ENCODE measurements around the gene ITGB8. TPM values are rescaled to one million over a fixed set of nuclear protein-coding genes. Genes with fewer than 3 reads are reported as not detected.

ITGB8 gene
- total and polyA plus RNA-seq, 2 of the 4 experiments (the other 2 are of a cell fraction), result 2.6 to 10.2 TPM

GRCh38 chr7:20346577-20346976 is 15.9 kb downstream of the ITGB8 start:
- ATAC-seq (ENCODE audit: low read depth) (no peak), DNase-seq (no peak)
- Histone ChIP-seq H4K91ac (ENCODE audit: insufficient read depth, low read depth, low read length) (no peak overlapping the region), H2BK20ac (ENCODE audit: low read depth, low read length) (no peak overlapping the region), H3K18ac (ENCODE audit: low read depth, low read length) (no peak overlapping the region), H3K4me3 (ENCODE audit: insufficient read depth, low read depth, low read length) (no peak overlapping the region), H3K79me1 (ENCODE audit: low read depth in 1 of 2, low read length in 2 of 2) (no peaks in the 10 kb centered on the region), H2BK120ac (ENCODE audit: low read depth, low read length) (no peak overlapping the region), H4K8ac (ENCODE audit: low read depth in 2 of 2, low read length in 2 of 2) (no peak overlapping the region), H4K5ac (ENCODE audit: low read depth, low read length) (no peak overlapping the region), H2AK9ac (replicated peaks; ENCODE audit: low read depth, low read length, poor library complexity) (no peak overlapping the region), H3K14ac (replicated peaks; ENCODE audit: low read depth, low read length) (no peak overlapping the region), H2BK5ac (ENCODE audit: low read depth, low read length, poor library complexity, severe bottlenecking) (no peak overlapping the region), H3K27me3 (ENCODE audit: control insufficient read depth, insufficient read depth, low read length) (no peaks in the 10 kb centered on the region), H3K36me3 (ENCODE audit: control insufficient read depth, insufficient read depth, low read length) (peaks cover 9% of the 10 kb centered on the region), H3K9me3 (ENCODE audit: control insufficient read depth, insufficient read depth, low read length) (no peaks in the 10 kb centered on the region), H2BK15ac (ENCODE audit: low read depth, low read length) (no peak overlapping the region), H3K23ac (ENCODE audit: low read depth, low read length) (no peak overlapping the region), H3K4me2 (ENCODE audit: low read depth, low read length) (no peak overlapping the region), H3K9ac (ENCODE audit: low read depth, low read length) (no peak overlapping the region), H3K9me1 (ENCODE audit: insufficient read depth, low read length) (peaks cover 8% of the 10 kb centered on the region; the same call in 1 of the 2 replicates), H3K27ac (ENCODE audit: insufficient read depth, low read length) (no peak overlapping the region), H2AFZ (replicated peaks; ENCODE audit: low read length, poor library complexity) (no peak overlapping the region), H3K56ac (ENCODE audit: extremely low read depth, insufficient read depth, low read length) (no peak overlapping the region), H2AK5ac (ENCODE audit: low read depth, low read length) (no peak overlapping the region), H3K4me1 (ENCODE audit: control insufficient read depth, insufficient read depth, low read length) (peaks cover 4% of the 10 kb centered on the region; the same call in 1 of the 2 replicates), H4K20me1 (ENCODE audit: insufficient read depth, low read length) (no peaks in the 10 kb centered on the region), H3K4ac (ENCODE audit: low read depth, low read length) (no peak overlapping the region)
- no TSS peak for BruUV-seq (replicated peaks)
- ChIA-PET POLR2A (ENCODE audit: unreplicated experiment) (no interaction called here), CTCF (no interaction called here)
- no CpG with 5 or more reads among the region's 4 CpGs for WGBS, 2 experiments (ENCODE audit: extremely low coverage in 2 of 2, insufficient read length in 1 of 2)
- in situ Hi-C loops (cut with MboI; ENCODE audit: low sequenced_read_pairs), result no loop called here
- TF ChIP-seq RAD21 (IDR thresholded peaks at IDR 0.05; ENCODE audit: low read length) (no peak), POLR2A (IDR thresholded peaks at IDR 0.05; ENCODE audit: low read depth, low read length) (no peak), BHLHE40 (IDR thresholded peaks at IDR 0.05; ENCODE audit: low read depth, low read length) (no peak), MAFK (IDR thresholded peaks at IDR 0.05; ENCODE audit: low read depth, low read length) (no peak), CEBPB (IDR thresholded peaks at IDR 0.05; ENCODE audit: low read depth, low read length) (no peak), CHD1 (IDR thresholded peaks at IDR 0.05; ENCODE audit: low read depth, low read length) (no peak), SMC3 (IDR thresholded peaks at IDR 0.05; ENCODE audit: low read depth, low read length) (no peak), FOS (IDR thresholded peaks at IDR 0.05; ENCODE audit: low read depth, low read length) (no peak), ELK1 (IDR thresholded peaks at IDR 0.05; ENCODE audit: borderline replicate concordance, low read depth, low read length) (no peak), MXI1 (IDR thresholded peaks at IDR 0.05; ENCODE audit: borderline replicate concordance, low read depth, low read length) (no peak), MAZ (IDR thresholded peaks at IDR 0.05; ENCODE audit: borderline replicate concordance, low read depth, low read length) (no peak), NFE2L2 (IDR thresholded peaks at IDR 0.05; ENCODE audit: low read depth, low read length) (no peak), RCOR1 (IDR thresholded peaks at IDR 0.05; ENCODE audit: insufficient replicate concordance, low read length) (no peak), RFX5 (IDR thresholded peaks at IDR 0.05; ENCODE audit: low read depth, low read length) (no peak)
- TF ChIP-seq, protein P1, sequence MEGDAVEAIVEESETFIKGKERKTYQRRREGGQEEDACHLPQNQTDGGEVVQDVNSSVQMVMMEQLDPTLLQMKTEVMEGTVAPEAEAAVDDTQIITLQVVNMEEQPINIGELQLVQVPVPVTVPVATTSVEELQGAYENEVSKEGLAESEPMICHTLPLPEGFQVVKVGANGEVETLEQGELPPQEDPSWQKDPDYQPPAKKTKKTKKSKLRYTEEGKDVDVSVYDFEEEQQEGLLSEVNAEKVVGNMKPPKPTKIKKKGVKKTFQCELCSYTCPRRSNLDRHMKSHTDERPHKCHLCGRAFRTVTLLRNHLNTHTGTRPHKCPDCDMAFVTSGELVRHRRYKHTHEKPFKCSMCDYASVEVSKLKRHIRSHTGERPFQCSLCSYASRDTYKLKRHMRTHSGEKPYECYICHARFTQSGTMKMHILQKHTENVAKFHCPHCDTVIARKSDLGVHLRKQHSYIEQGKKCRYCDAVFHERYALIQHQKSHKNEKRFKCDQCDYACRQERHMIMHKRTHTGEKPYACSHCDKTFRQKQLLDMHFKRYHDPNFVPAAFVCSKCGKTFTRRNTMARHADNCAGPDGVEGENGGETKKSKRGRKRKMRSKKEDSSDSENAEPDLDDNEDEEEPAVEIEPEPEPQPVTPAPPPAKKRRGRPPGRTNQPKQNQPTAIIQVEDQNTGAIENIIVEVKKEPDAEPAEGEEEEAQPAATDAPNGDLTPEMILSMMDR (conservative IDR thresholded peaks at IDR 0.05; ENCODE audit: low read depth, low read length), result no peak
- TF ChIP-seq, protein P2, sequence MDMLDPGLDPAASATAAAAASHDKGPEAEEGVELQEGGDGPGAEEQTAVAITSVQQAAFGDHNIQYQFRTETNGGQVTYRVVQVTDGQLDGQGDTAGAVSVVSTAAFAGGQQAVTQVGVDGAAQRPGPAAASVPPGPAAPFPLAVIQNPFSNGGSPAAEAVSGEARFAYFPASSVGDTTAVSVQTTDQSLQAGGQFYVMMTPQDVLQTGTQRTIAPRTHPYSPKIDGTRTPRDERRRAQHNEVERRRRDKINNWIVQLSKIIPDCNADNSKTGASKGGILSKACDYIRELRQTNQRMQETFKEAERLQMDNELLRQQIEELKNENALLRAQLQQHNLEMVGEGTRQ (IDR thresholded peaks at IDR 0.05; ENCODE audit: low read depth, low read length), result no peak
- dilution Hi-C loops (cut with HindIII; ENCODE audit: low sequenced_read_pairs, unreplicated experiment), result no loop called here
- intact Hi-C loops (cut with micrococcal nuclease), result no loop called here

Measured in IMR-90 (cell line).